K562 (cell line): ENCODE results near the gene GYS1. TPM values are rescaled to one million over a fixed set of nuclear protein-coding genes. Genes with fewer than 3 reads are reported as not detected.

ENCODE experiments used
- ATF4 ChIP-seq: fragments of 450-650 bp; formaldehyde crosslinking; IDR thresholded peaks from 2 replicates; pipeline ENCODE4 v1.4.0; 2022; ENCODE audit warnings: mild to moderate bottlenecking, moderate library complexity
- CREB3L1 ChIP-seq: fragments of 450-650 bp; IDR thresholded peaks from 2 replicates; pipeline ENCODE4 v1.6.1; 2014; ENCODE audit warnings: low read depth, mild to moderate bottlenecking, moderate library complexity, borderline replicate concordance
- DEAF1 ChIP-seq: fragments of 450-650 bp; formaldehyde crosslinking; IDR thresholded peaks from 2 replicates; pipeline ENCODE4 v1.4.0; 2020; ENCODE audit warnings: mild to moderate bottlenecking, moderate library complexity
- E2F1 ChIP-seq: sonication (generic); formaldehyde crosslinking; IDR thresholded peaks from 2 replicates; pipeline ENCODE4 v1.8.1; 2023; ENCODE audit warnings: mild to moderate bottlenecking, missing genetic modification reagents, moderate library complexity
- EHMT2 ChIP-seq: fragments of 450-650 bp; IDR thresholded peaks from 2 replicates; pipeline ENCODE4 v1.6.1; 2018; ENCODE audit warnings: antibody characterized with exemption
- EWSR1 ChIP-seq: fragments of 450-650 bp; IDR thresholded peaks from 2 replicates; pipeline ENCODE4 v1.6.1; 2018; ENCODE audit warnings: borderline replicate concordance, mild to moderate bottlenecking, low read depth, moderate library complexity; ENCODE audit not compliant: partially characterized antibody
- KDM4B ChIP-seq, 2 experiments: fragments of 450-650 bp in 1 of 2; sonication (generic) in 1 of 2; IDR thresholded peaks; 2 replicates each; pipeline ENCODE4 v1.6.1; 2016 to 2017; ENCODE audit warnings: borderline replicate concordance in 2 of 2, antibody characterized with exemption in 1 of 2, low read depth in 1 of 2, mild to moderate bottlenecking in 1 of 2
- MEIS2 ChIP-seq: fragments of 450-650 bp; IDR thresholded peaks from 2 replicates; pipeline ENCODE4 v1.6.1; 2014; ENCODE audit warnings: mild to moderate bottlenecking; ENCODE audit not compliant: partially characterized antibody
- POLR3A ChIP-seq: IDR thresholded peaks from 2 replicates; pipeline ENCODE4 v1.6.1; 2011; ENCODE audit warnings: borderline replicate concordance, mild to moderate bottlenecking, moderate library complexity; ENCODE audit not compliant: insufficient read length, insufficient read depth; ENCODE audit errors: extremely low read depth
- SIX5 ChIP-seq, 2 experiments: IDR thresholded peaks; 2 replicates each; pipeline ENCODE4 v1.6.1; 2011; ENCODE audit warnings: low read length in 2 of 2, borderline replicate concordance in 1 of 2, low read depth in 1 of 2, mild to moderate bottlenecking in 1 of 2, moderate library complexity in 1 of 2; ENCODE audit not compliant: insufficient read depth in 1 of 2
- ZBTB2 ChIP-seq: fragments of 450-650 bp; IDR thresholded peaks from 2 replicates; pipeline ENCODE4 v1.6.1; 2016; ENCODE audit warnings: antibody characterized with exemption
- ZBTB49 ChIP-seq: sonication (generic); formaldehyde crosslinking; IDR thresholded peaks from 2 replicates; pipeline ENCODE4 v1.8.0; 2022; ENCODE audit warnings: missing genetic modification reagents, mild to moderate bottlenecking, borderline replicate concordance
- ZNF239 ChIP-seq: fragments of 250-450 bp; sonication (Bioruptor Pico); IDR thresholded peaks from 2 replicates; pipeline ENCODE4 v1.4.0; 2020; ENCODE audit warnings: mild to moderate bottlenecking
- ZNF57 ChIP-seq: fragments of 450-650 bp; formaldehyde crosslinking; IDR thresholded peaks from 2 replicates; pipeline ENCODE4 v1.4.0; 2020; ENCODE audit warnings: mild to moderate bottlenecking, moderate library complexity
- ZNF584 ChIP-seq: fragments of 200-800 bp; sonication (Bioruptor generic); IDR thresholded peaks from 2 replicates; pipeline ENCODE4 v1.6.1; 2016; ENCODE audit warnings: low read depth, mild to moderate bottlenecking, missing genetic modification characterization, missing compliant biosample characterization
- ZNF717 ChIP-seq: fragments of 250-450 bp; sonication (Bioruptor Pico); IDR thresholded peaks from 2 replicates; pipeline ENCODE4 v1.5.0; 2021
- polyA plus RNA-seq, 8 experiments: library from polyadenylated mRNA; depleted of rRNA in 4 of 8; stranded (reverse) in 5 of 8; unstranded in 3 of 8; fragments of >200 nt; fragmentation: Nextera tagmentation in 2 of 8; fragmentation: Illumina TruSeq in 1 of 8; extraction: Ambion mirVana in 2 of 8; extraction: Trizol in 1 of 8; gene quantifications; 2 replicates each; pipeline versions ENCODE4 v1.2.1 to v1.2.3, GENCODE V29; 2011 to 2014; ENCODE audit warnings: inconsistent platforms in 1 of 8, missing spikeins in 1 of 8
- total RNA-seq, 7 experiments: library from RNA; depleted of rRNA in 6 of 7; stranded (reverse); fragments of >200 nt in 6 of 7; fragmentation: Illumina TruSeq in 2 of 7; extraction: Trizol in 2 of 7; gene quantifications; 2 replicates each; pipeline versions ENCODE4 v1.2.1 to v1.2.3, GENCODE V29; 2011 to 2021; ENCODE audit warnings: low replicate concordance in 1 of 7

Gene GYS1
- total and polyA plus RNA-seq, 9 of the 15 experiments (the other 6 are each of a cell fraction or from before 2014, with no cell fraction given), result 1.9 to 31.1 (median 15.2) TPM

DNA sequence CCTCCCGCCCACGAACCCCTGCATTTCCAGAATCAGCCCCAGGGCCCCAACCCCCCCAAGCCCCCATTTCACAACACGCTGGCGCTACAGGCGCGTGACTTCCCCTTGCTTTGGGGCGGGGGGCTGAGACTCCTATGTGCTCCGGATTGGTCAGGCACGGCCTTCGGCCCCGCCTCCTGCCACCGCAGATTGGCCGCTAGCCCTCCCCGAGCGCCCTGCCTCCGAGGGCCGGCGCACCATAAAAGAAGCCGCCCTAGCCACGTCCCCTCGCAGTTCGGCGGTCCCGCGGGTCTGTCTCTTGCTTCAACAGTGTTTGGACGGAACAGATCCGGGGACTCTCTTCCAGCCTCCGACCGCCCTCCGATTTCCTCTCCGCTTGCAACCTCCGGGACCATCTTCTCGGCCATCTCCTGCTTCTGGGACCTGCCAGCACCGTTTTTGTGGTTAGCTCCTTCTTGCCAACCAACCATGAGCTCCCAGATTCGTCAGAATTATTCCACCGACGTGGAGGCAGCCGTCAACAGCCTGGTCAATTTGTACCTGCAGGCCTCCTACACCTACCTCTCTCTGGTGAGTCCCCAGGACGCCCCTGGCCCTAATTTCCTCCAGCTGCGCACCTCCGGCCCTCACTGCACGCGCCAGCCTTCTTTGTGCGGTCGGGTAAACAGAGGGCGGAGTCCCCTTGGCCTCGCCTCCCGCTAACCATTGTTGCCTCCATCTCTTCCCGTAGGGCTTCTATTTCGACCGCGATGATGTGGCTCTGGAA, 27.9 kb downstream of the GYS1 start, which contains the start of gene FTL (continued):
- TF ChIP-seq POLR3A (no peak), MEIS2 (no peak), ZNF717 (CRISPR knock-in tag) (no peak), ZNF584 (no peak), SIX5 (IDR thresholded peaks at IDR 0.05; ENCODE audit: borderline replicate concordance in 1 of 2, insufficient read depth in 1 of 2, low read depth in 1 of 2, low read length in 2 of 2) (no peak), EWSR1 (no peak), E2F1 (CRISPR knock-in tag) (peak; percentile 93), ZNF239 (CRISPR knock-in tag) (no peak), ZBTB49 (CRISPR knock-in tag) (no peak), KDM4B (IDR thresholded peaks at IDR 0.05; ENCODE audit: borderline replicate concordance in 2 of 2, low read depth in 1 of 2) (no peak), DEAF1 (CRISPR knock-in tag) (peak; percentile 39; the same call in 1 of the 2 replicates), CREB3L1 (peak; percentile 84), EHMT2 (no peak), ZBTB2 (no peak), ZNF57 (CRISPR knock-in tag) (no peak), ATF4 (no peak)
